ENCODE measurements around the gene PTPRG. TPM values are rescaled to one million over a fixed set of nuclear protein-coding genes. Genes with fewer than 3 reads are reported as not detected.
"Not testable (repeated sequence)": the region's sequence is repeated elsewhere in the genome, so short reads cannot be mapped to it uniquely, and the experiment has no call there.

PTPRG gene
- total RNA-seq, 1 donor from 2014 or later = 77.2 TPM

GRCh38 chr3:61812517-61812916 is 251.1 kb downstream of the PTPRG start:
- no peak for TF ChIP-seq CTCF (conservative IDR thresholded peaks at IDR 0.05)
- no peak for DNase-seq (ENCODE audit: extremely low spot score, unreplicated experiment)
- H3K4me3 Mint-ChIP-seq = no peak overlapping the region
- H3K27me3 Mint-ChIP-seq = no peaks in the 10 kb centered on the region
- H3K27ac Mint-ChIP-seq = no peak overlapping the region
- peaks cover 27% of the 10 kb centered on the region for H3K4me1 Mint-ChIP-seq (ENCODE audit: unreplicated experiment)
- no peaks in the 10 kb centered on the region for H3K36me3 Mint-ChIP-seq
- H3K9me3 Mint-ChIP-seq = no peaks in the 10 kb centered on the region

GRCh38 chr3:61813636-61814035 is 252.3 kb downstream of the PTPRG start:
- no peaks in the 10 kb centered on the region for H3K36me3 Mint-ChIP-seq
- no peak for DNase-seq (ENCODE audit: extremely low spot score, unreplicated experiment)
- no peak for TF ChIP-seq CTCF (conservative IDR thresholded peaks at IDR 0.05)
- H3K9me3 Mint-ChIP-seq = no peaks in the 10 kb centered on the region
- H3K4me3 Mint-ChIP-seq = no peak overlapping the region
- H3K4me1 Mint-ChIP-seq (ENCODE audit: unreplicated experiment) = peaks cover 16% of the 10 kb centered on the region
- H3K27ac Mint-ChIP-seq = no peak overlapping the region
- H3K27me3 Mint-ChIP-seq = no peaks in the 10 kb centered on the region

GRCh38 chr3:61814674-61815073 is 253.3 kb downstream of the PTPRG start:
- Mint-ChIP-seq H3K36me3 (no peaks in the 10 kb centered on the region), H3K27ac (no peak overlapping the region), H3K27me3 (no peaks in the 10 kb centered on the region), H3K4me1 (ENCODE audit: unreplicated experiment) (peaks cover 8% of the 10 kb centered on the region), H3K4me3 (no peak overlapping the region), H3K9me3 (no peaks in the 10 kb centered on the region)
- no peak for DNase-seq (ENCODE audit: extremely low spot score, unreplicated experiment)
- TF ChIP-seq CTCF (conservative IDR thresholded peaks at IDR 0.05) = no peak

- H3K4me3 Mint-ChIP-seq; H3K27me3 Mint-ChIP-seq; DNase-seq (ENCODE audit: extremely low spot score, unreplicated experiment); H3K9me3 Mint-ChIP-seq; H3K4me1 Mint-ChIP-seq (ENCODE audit: unreplicated experiment); H3K36me3 Mint-ChIP-seq; H3K27ac Mint-ChIP-seq: not testable (repeated sequence)
Observed at GRCh38 chr3:61816304-61816703, 254.9 kb downstream of the PTPRG start.

- Mint-ChIP-seq H3K4me3 (no peak overlapping the region), H3K27me3 (no peaks in the 10 kb centered on the region), H3K4me1 (ENCODE audit: unreplicated experiment) (peaks cover 15% of the 10 kb centered on the region), H3K36me3 (no peaks in the 10 kb centered on the region), H3K27ac (no peak overlapping the region), H3K9me3 (peaks cover 3% of the 10 kb centered on the region)
- no peak for DNase-seq (ENCODE audit: extremely low spot score, unreplicated experiment)
- no peak for TF ChIP-seq CTCF (conservative IDR thresholded peaks at IDR 0.05)
Observed at GRCh38 chr3:61819861-61820260, 258.5 kb downstream of the PTPRG start.

- Mint-ChIP-seq H3K27ac (no peak overlapping the region), H3K4me3 (no peak overlapping the region), H3K36me3 (no peaks in the 10 kb centered on the region), H3K4me1 (ENCODE audit: unreplicated experiment) (peaks cover 15% of the 10 kb centered on the region), H3K27me3 (no peaks in the 10 kb centered on the region), H3K9me3 (peaks cover 3% of the 10 kb centered on the region)
- TF ChIP-seq CTCF (conservative IDR thresholded peaks at IDR 0.05) = no peak
- no peak for DNase-seq (ENCODE audit: extremely low spot score, unreplicated experiment)
Observed at GRCh38 chr3:61820306-61820992, 259.1 kb downstream of the PTPRG start.

All from type B pancreatic cell (in vitro differentiated cells).